Epithelial cell of esophagus (primary cell): Measurements from ENCODE around the gene PDHA1.

Experiments
- DNase-seq: peaks from one replicate; pipeline ENCODE4 v3.0.0; 2010; ENCODE audit warnings: low read depth
- H3K4me3 ChIP-seq: 2 replicates; pipeline ENCODE4 v1.5.1; 2011; ENCODE audit warnings: mild to moderate bottlenecking, low read length, control low read depth
- CTCF ChIP-seq: IDR thresholded peaks from 2 replicates; pipeline ENCODE4 v1.5.1; 2011; ENCODE audit warnings: low read depth, mild to moderate bottlenecking, low read length, control low read depth, inconsistent platforms; ENCODE audit not compliant: insufficient read depth; ENCODE audit errors: missing control alignments

PDHA1 gene

GRCh38 chrX:19373351-19373891 is 29.7 kb downstream of the PDHA1 start:
- H3K4me3 ChIP-seq = no peak overlapping the region

GRCh38 chrX:19375546-19375945 is 31.8 kb downstream of the PDHA1 start:
- no peak for TF ChIP-seq CTCF
- H3K4me3 ChIP-seq = no peak overlapping the region
- DNase-seq = no peak

More at GRCh38 chrX:19373351-19373891, 29.7 kb downstream of the PDHA1 start:
- TF ChIP-seq CTCF = no peak
- no peak for DNase-seq

GRCh38 chrX:19377799-19378198 is 34.1 kb downstream of the PDHA1 start:
- no peak overlapping the region for H3K4me3 ChIP-seq
- no peak for DNase-seq
- no peak for TF ChIP-seq CTCF

- DNase-seq = no peak
Measured at GRCh38 chrX:19381326-19381725, 37.6 kb downstream of the PDHA1 start.

GRCh38 chrX:19382555-19383145 is 38.9 kb downstream of the PDHA1 start:
- DNase-seq = peak; percentile 54
- peak; percentile 69 for TF ChIP-seq CTCF
- H3K4me3 ChIP-seq = no peak overlapping the region

More at GRCh38 chrX:19381326-19381725, 37.6 kb downstream of the PDHA1 start:
- no peak for TF ChIP-seq CTCF
- no peak overlapping the region for H3K4me3 ChIP-seq

- H3K4me3 ChIP-seq = no peak overlapping the region
- no peak for TF ChIP-seq CTCF
- no peak for DNase-seq
Measured at GRCh38 chrX:19386679-19387078, 43.0 kb downstream of the PDHA1 start.
